ENCODE data around the gene VASP. TPM values are rescaled to one million over a fixed set of nuclear protein-coding genes. Genes with fewer than 3 reads are reported as not detected.

VASP gene
- total and polyA plus RNA-seq, 5 experiments from 2014 or later = 39.9 to 72.1 (median 49.6) TPM

GRCh38 chr19:45469132-45469944, 37.9 kb upstream of the VASP start:
- DNase-seq (peak; percentile 66 to 98 (median 94)), ATAC-seq (peak; percentile 51 to 63)
- POLR2A ChIA-PET = interaction anchor here (0.5 to 5.6 kb wide), 19 partner anchors 8 to 434 kb away, joined by 3 to 90 read pairs (median 4); partner anchors contain the start of genes RTN2 and SYMPK
- H3K36me3 Mint-ChIP-seq = peaks cover 0 to 8% (median 3%) of the 10 kb centered on the region in 3 donors
- no peaks in the 10 kb centered on the region for H3K9me3 Mint-ChIP-seq
- peaks cover 25 to 66% (median 41%) of the 10 kb centered on the region in 4 donors for H3K4me1 Mint-ChIP-seq
- H3K27ac Mint-ChIP-seq = peak overlapping the region; percentile 86 to 100 (median 99)
- H3K4me3 Mint-ChIP-seq = peak overlapping the region; percentile 91 to 98 (median 94)
- peaks cover 7 to 38% (median 16%) of the 10 kb centered on the region in 5 donors for H3K27me3 Mint-ChIP-seq

GRCh38 chr19:45469945-45470761, 37.1 kb upstream of the VASP start:
- H3K36me3 Mint-ChIP-seq = peaks cover 0 to 8% (median 3%) of the 10 kb centered on the region in 3 donors
- POLR2A ChIA-PET = interaction anchor here (0.6 to 5.6 kb wide), 14 partner anchors 8 to 433 kb away, joined by 3 to 90 read pairs (median 4); no protein-coding TSS in a partner anchor

GRCh38 chr19:45470762-45471081, 36.6 kb upstream of the VASP start:
- peaks cover 0 to 8% (median 3%) of the 10 kb centered on the region in 3 donors for H3K36me3 Mint-ChIP-seq
- H3K9me3 Mint-ChIP-seq = no peaks in the 10 kb centered on the region
- peak overlapping the region in 7 of 10 donors; percentile 47 to 100 (median 99) for H3K27ac Mint-ChIP-seq
- peaks cover 35 to 78% (median 48%) of the 10 kb centered on the region in 4 donors for H3K4me1 Mint-ChIP-seq
- peak in 2 of 10 donors; percentile 28 to 36 for DNase-seq
- H3K4me3 Mint-ChIP-seq = peak overlapping the region; percentile 31 to 98 (median 93)
- POLR2A ChIA-PET = interaction anchor here (0.6 to 5.6 kb wide), 2 partner anchors 28 to 228 kb away, joined by 3 to 90 read pairs; no protein-coding TSS in a partner anchor
- H3K27me3 Mint-ChIP-seq = peaks cover 7 to 32% (median 15%) of the 10 kb centered on the region in 5 donors
- no peak for ATAC-seq

More at GRCh38 chr19:45469945-45470761, 37.1 kb upstream of the VASP start:
- H3K4me3 Mint-ChIP-seq = peak overlapping the region; percentile 91 to 98 (median 94)
- peak overlapping the region; percentile 86 to 100 (median 99) for H3K27ac Mint-ChIP-seq
- peak in 6 of 10 donors; percentile 18 to 82 (median 57) for DNase-seq
- H3K9me3 Mint-ChIP-seq = no peaks in the 10 kb centered on the region
- H3K27me3 Mint-ChIP-seq = peaks cover 7 to 31% (median 15%) of the 10 kb centered on the region in 5 donors
- H3K4me1 Mint-ChIP-seq = peaks cover 31 to 75% (median 45%) of the 10 kb centered on the region in 4 donors
- ATAC-seq = peak; percentile 2 to 4

- Mint-ChIP-seq H3K4me1 (peaks cover 34 to 81% (median 49%) of the 10 kb centered on the region in 4 donors), H3K27me3 (peaks cover 7 to 32% (median 15%) of the 10 kb centered on the region in 5 donors), H3K27ac (peak overlapping the region in 9 of 10 donors; percentile 19 to 100 (median 53)), H3K9me3 (no peaks in the 10 kb centered on the region), H3K36me3 (peaks cover 0 to 8% (median 3%) of the 10 kb centered on the region in 3 donors), H3K4me3 (peak overlapping the region; percentile 27 to 94 (median 92))
- ATAC-seq = no peak
- POLR2A ChIA-PET = interaction anchor here (5.6 kb wide), 1 partner anchor 29 kb away, joined by 90 read pairs; no protein-coding TSS in a partner anchor
- peak in 4 of 10 donors; percentile 31 to 72 (median 46) for DNase-seq
Observed at GRCh38 chr19:45471111-45471930, 36.0 kb upstream of the VASP start.

GRCh38 chr19:45471931-45472562, 35.2 kb upstream of the VASP start:
- Mint-ChIP-seq H3K4me3 (peak overlapping the region; percentile 27 to 94 (median 64)), H3K27ac (peak overlapping the region in 7 of 10 donors; percentile 19 to 100 (median 63)), H3K9me3 (no peaks in the 10 kb centered on the region), H3K4me1 (peaks cover 38 to 86% (median 51%) of the 10 kb centered on the region in 4 donors), H3K36me3 (peaks cover 0 to 8% (median 3%) of the 10 kb centered on the region in 3 donors), H3K27me3 (peaks cover 7 to 32% (median 15%) of the 10 kb centered on the region in 5 donors)
- DNase-seq (peak in 3 of 10 donors; percentile 19 to 77 (median 24)), ATAC-seq (no peak)
- POLR2A ChIA-PET = no interaction called here

- H3K27ac Mint-ChIP-seq = peak overlapping the region in 7 of 10 donors; percentile 19 to 100 (median 54)
- peaks cover 7 to 32% (median 15%) of the 10 kb centered on the region in 5 donors for H3K27me3 Mint-ChIP-seq
- peaks cover 35 to 86% (median 53%) of the 10 kb centered on the region in 4 donors for H3K4me1 Mint-ChIP-seq
- H3K9me3 Mint-ChIP-seq = no peaks in the 10 kb centered on the region
- peaks cover 0 to 8% (median 3%) of the 10 kb centered on the region in 3 donors for H3K36me3 Mint-ChIP-seq
- DNase-seq (peak in 7 of 10 donors; percentile 39 to 78 (median 58)), ATAC-seq (no peak)
- POLR2A ChIA-PET = no interaction called here
- H3K4me3 Mint-ChIP-seq = peak overlapping the region in 9 of 10 donors; percentile 51 to 94 (median 65)
Observed at GRCh38 chr19:45472563-45473366, 34.5 kb upstream of the VASP start.

GRCh38 chr19:45473367-45473681, 34.0 kb upstream of the VASP start:
- H3K4me1 Mint-ChIP-seq = peaks cover 34 to 86% (median 57%) of the 10 kb centered on the region in 4 donors
- peaks cover 0 to 8% (median 3%) of the 10 kb centered on the region in 3 donors for H3K36me3 Mint-ChIP-seq
- POLR2A ChIA-PET = no interaction called here
- ATAC-seq (no peak), DNase-seq (peak in 1 of 10 donors; percentile 72)
- H3K4me3 Mint-ChIP-seq = peak overlapping the region in 2 of 10 donors; percentile 55 to 94
- peak overlapping the region in 5 of 10 donors; percentile 27 to 100 (median 75) for H3K27ac Mint-ChIP-seq
- H3K27me3 Mint-ChIP-seq = peaks cover 7 to 33% (median 15%) of the 10 kb centered on the region in 5 donors
- no peaks in the 10 kb centered on the region for H3K9me3 Mint-ChIP-seq

- H3K4me1 Mint-ChIP-seq = peaks cover 32 to 88% (median 62%) of the 10 kb centered on the region in 4 donors
Observed at GRCh38 chr19:45473682-45474605, 33.3 kb upstream of the VASP start.

GRCh38 chr19:45474606-45475521, 32.4 kb upstream of the VASP start:
- DNase-seq = peak in 5 of 10 donors; percentile 40 to 82 (median 54)

More at GRCh38 chr19:45473682-45474605, 33.3 kb upstream of the VASP start:
- H3K9me3 Mint-ChIP-seq = peaks cover 0 to 3% (median 0%) of the 10 kb centered on the region in 9 donors
- peak overlapping the region in 7 of 10 donors; percentile 36 to 70 (median 52) for H3K4me3 Mint-ChIP-seq
- DNase-seq (peak in 8 of 10 donors; percentile 24 to 83 (median 44)), ATAC-seq (no peak)
- peak overlapping the region in 7 of 10 donors; percentile 41 to 100 (median 60) for H3K27ac Mint-ChIP-seq
- POLR2A ChIA-PET = no interaction called here
- H3K27me3 Mint-ChIP-seq = peaks cover 7 to 37% (median 15%) of the 10 kb centered on the region in 5 donors
- peaks cover 0 to 8% (median 3%) of the 10 kb centered on the region in 3 donors for H3K36me3 Mint-ChIP-seq

More at GRCh38 chr19:45474606-45475521, 32.4 kb upstream of the VASP start:
- Mint-ChIP-seq H3K4me3 (peak overlapping the region in 7 of 10 donors; percentile 5 to 70 (median 52)), H3K9me3 (peaks cover 0 to 3% (median 0%) of the 10 kb centered on the region in 9 donors), H3K36me3 (peaks cover 0 to 8% (median 3%) of the 10 kb centered on the region in 3 donors), H3K4me1 (peaks cover 29 to 88% (median 63%) of the 10 kb centered on the region in 4 donors), H3K27ac (peak overlapping the region in 7 of 10 donors; percentile 0 to 100 (median 58)), H3K27me3 (peaks cover 7 to 37% (median 15%) of the 10 kb centered on the region in 5 donors)
- ATAC-seq = peak in 1 of 2 donors; percentile 9
- POLR2A ChIA-PET = no interaction called here
